Calu3 (cell line): ENCODE measurements around the gene KBTBD13. TPM values are rescaled to one million over a fixed set of nuclear protein-coding genes. Genes with fewer than 3 reads are reported as not detected.

ENCODE experiments used
- BruUV-seq: library from RNA; stranded (reverse); fragments of 400-500 nt; replicated peaks from 2 replicates; lab custom pipeline; 2021; lab: Mats Ljungman, UMichigan
- CTCF ChIA-PET: fragments of 300-600 bp; sonication (Branson Sonifier 250); formaldehyde crosslinking; loops from one replicate; lab custom pipeline; 2022; ENCODE audit warnings: antibody characterized with exemption; lab: Charles Lee
- DNase-seq: peaks from one replicate; pipeline ENCODE4 v3.0.0; 2022
- H3K27ac Mint-ChIP-seq: one replicate; pipeline ENCODE4 v1.8.0; 2022; ENCODE audit warnings: mixed read lengths; ENCODE audit not compliant: unreplicated experiment
- H3K27me3 Mint-ChIP-seq: one replicate; pipeline ENCODE4 v1.8.0; 2022; ENCODE audit warnings: mixed read lengths; ENCODE audit not compliant: unreplicated experiment
- H3K36me3 Mint-ChIP-seq: one replicate; pipeline ENCODE4 v1.8.0; 2022; ENCODE audit warnings: mild to moderate bottlenecking, moderate library complexity, mixed read lengths; ENCODE audit not compliant: insufficient read depth, unreplicated experiment
- H3K4me1 Mint-ChIP-seq: one replicate; pipeline ENCODE4 v1.8.0; 2022; ENCODE audit warnings: mild to moderate bottlenecking, low read depth, mixed read lengths; ENCODE audit not compliant: unreplicated experiment
- H3K4me3 Mint-ChIP-seq: one replicate; pipeline ENCODE4 v1.8.0; 2022; ENCODE audit warnings: mild to moderate bottlenecking, low read depth, moderate library complexity, mixed read lengths; ENCODE audit not compliant: unreplicated experiment
- H3K9me3 Mint-ChIP-seq: one replicate; pipeline ENCODE4 v1.8.0; 2022; ENCODE audit warnings: low read depth, mixed read lengths; ENCODE audit not compliant: unreplicated experiment
- intact Hi-C: fragments of 100-400 bp; cut with micrococcal nuclease; formaldehyde crosslinking; loops from one replicate; pipeline ENCODE4 v1.10.0; 2022; ENCODE audit not compliant: unreplicated experiment
- total RNA-seq: library from RNA; stranded (reverse); gene quantifications from 2 replicates; pipeline ENCODE4 v1.2.3, GENCODE V29; 2022
- TF ChIP-seq, protein P1 (sequence below): fragments of 200-600 bp; IDR thresholded peaks from one replicate; pipeline ENCODE4 v1.8.0; 2022; ENCODE audit warnings: antibody characterized with exemption; ENCODE audit not compliant: unreplicated experiment

The KBTBD13 gene
- total RNA-seq, 1 experiment from 2014 or later = not detected

DNA sequence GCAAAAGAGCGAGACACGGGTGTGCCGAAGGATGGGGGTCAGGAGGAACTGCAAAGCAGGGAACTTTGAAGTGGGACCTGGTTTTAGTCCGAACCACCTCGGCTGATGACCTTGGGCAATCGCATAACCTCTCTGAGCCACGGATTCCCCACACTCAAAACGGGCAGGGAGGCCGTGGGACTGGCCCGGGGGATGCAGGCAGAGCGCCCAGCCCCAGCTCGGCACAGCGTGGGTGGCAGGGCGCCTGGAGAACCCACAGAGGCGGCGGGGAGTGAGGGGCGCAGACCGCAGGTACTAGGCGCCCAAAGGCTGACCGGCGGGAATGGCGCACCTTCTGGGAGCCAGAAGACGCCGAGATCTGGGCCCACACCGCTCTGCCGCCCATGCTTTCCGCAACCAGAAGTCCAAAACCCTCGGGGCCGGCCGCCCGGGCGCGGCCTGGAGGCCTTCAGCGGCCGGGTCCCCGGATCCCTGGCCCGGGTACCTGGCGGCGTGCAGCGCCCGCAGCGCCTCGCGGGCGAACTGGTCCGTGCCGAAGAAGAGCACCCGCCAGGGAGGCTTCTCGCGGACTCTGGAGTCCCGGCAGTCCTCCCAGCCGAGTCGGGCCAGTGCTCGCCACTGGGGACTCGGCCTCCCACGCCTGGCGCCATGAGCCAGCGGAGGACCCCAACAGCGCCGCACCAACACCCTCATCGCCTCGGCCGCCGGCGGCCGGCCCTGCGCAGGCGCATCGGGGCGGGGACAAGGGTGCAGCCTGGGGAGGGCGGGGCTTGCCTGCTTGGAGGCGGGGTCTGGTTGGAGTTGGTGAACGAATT lies 47.4 kb upstream of the KBTBD13 start, which contains the start of gene MTFMT:
MTFMT (minus strand) TSS at position 719 of the 815 bp plus-strand sequence; CDS start at position 693, 26 bp downstream.
- Mint-ChIP-seq H3K4me3 (peak within 1 kb of the TSS; percentile 79), H3K27me3 (peaks cover 13% of the 10 kb centered on the region), H3K4me1 (peaks cover 19% of the 10 kb centered on the region), H3K9me3 (no peaks in the 10 kb centered on the region), H3K27ac (peak within 1 kb of the TSS; percentile 57), H3K36me3 (peaks cover 25% of the 10 kb centered on the region)
- TF ChIP-seq, protein P1, sequence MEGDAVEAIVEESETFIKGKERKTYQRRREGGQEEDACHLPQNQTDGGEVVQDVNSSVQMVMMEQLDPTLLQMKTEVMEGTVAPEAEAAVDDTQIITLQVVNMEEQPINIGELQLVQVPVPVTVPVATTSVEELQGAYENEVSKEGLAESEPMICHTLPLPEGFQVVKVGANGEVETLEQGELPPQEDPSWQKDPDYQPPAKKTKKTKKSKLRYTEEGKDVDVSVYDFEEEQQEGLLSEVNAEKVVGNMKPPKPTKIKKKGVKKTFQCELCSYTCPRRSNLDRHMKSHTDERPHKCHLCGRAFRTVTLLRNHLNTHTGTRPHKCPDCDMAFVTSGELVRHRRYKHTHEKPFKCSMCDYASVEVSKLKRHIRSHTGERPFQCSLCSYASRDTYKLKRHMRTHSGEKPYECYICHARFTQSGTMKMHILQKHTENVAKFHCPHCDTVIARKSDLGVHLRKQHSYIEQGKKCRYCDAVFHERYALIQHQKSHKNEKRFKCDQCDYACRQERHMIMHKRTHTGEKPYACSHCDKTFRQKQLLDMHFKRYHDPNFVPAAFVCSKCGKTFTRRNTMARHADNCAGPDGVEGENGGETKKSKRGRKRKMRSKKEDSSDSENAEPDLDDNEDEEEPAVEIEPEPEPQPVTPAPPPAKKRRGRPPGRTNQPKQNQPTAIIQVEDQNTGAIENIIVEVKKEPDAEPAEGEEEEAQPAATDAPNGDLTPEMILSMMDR = no peak
- BruUV-seq = no TSS peak
- intact Hi-C loops = no loop called here
- peak; percentile 96 for DNase-seq
- CTCF ChIA-PET = no interaction called here

DNA sequence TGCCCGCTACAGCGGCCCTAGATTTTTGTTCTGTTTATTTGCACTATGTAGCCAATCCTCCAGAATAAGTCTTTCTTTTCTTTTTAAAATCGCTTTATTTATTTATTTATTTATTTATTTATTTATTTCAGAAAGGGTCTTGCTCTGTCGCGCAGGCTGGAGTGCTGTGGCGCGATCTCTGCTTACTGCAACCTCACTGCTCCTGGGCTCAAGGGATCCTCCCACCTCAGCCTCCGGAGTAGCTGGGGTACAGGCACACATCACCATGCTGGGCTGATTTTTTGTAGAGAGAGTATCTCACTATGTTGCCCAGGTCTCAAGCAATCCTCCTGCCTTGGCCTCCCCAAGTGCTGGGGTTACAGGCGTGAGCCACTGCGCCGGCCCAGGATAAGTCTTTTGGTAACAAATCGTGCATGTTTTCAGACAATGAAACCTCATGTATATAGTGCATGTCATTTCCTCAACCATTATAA lies 46.8 kb upstream of the KBTBD13 start:
- peak overlapping the region; percentile 79 for H3K4me3 Mint-ChIP-seq
- intact Hi-C loops = loop anchor here (10.0 kb wide), 1 partner anchor 265 kb away; the partner anchor contains the start of gene RNU5A-1
- H3K36me3 Mint-ChIP-seq = peaks cover 20% of the 10 kb centered on the region
- TF ChIP-seq, protein P1 = no peak
- no TSS peak for BruUV-seq
- CTCF ChIA-PET = no interaction called here
- peaks cover 13% of the 10 kb centered on the region for H3K27me3 Mint-ChIP-seq
- no peak for DNase-seq
- H3K9me3 Mint-ChIP-seq = no peaks in the 10 kb centered on the region
- H3K27ac Mint-ChIP-seq = no peak overlapping the region
- H3K4me1 Mint-ChIP-seq = peaks cover 19% of the 10 kb centered on the region

DNA sequence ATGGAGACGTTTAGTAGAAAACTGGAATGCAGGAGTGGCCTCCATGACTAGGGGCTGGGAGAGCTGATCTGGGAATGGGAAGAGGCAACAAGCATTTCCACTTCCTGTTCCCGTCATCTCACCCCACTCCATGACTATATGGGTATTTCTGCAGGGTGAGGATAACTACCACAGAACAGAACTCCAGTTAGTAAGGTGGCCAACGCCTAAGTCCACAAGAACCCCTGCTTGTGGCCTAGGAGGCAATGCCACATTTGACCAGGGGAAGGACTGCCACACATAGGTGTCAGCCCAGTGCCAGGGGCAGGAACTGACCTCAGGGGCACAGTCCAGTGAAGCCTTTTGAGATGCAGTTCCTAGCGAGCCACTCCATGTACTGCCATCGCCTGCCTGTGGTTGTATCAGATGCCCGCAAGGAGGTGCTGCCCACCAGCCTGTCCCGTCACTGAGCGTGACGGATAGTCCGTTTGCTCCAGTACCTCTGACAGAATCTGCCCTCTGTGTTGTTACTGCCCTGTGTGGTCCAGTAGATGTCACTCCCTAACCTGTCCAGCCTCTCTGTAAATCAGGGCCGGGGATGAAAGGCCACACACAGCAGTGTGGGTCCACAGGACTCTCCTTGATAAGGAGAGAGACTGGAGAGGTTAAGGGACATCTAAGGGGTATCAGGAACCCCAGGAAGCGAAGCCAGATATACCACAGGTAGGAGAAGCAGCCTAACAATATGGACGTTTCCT lies 43.6 kb upstream of the KBTBD13 start:
- H3K27me3 Mint-ChIP-seq = peaks cover 13% of the 10 kb centered on the region
- H3K4me3 Mint-ChIP-seq = no peak overlapping the region
- H3K27ac Mint-ChIP-seq = no peak overlapping the region
- H3K9me3 Mint-ChIP-seq = no peaks in the 10 kb centered on the region
- DNase-seq = peak; percentile 73
- CTCF ChIA-PET = interaction anchor here (0.7 to 2.7 kb wide), 7 partner anchors 12 to 645 kb away, joined by 3 to 8 read pairs (median 3); partner anchors contain the start of genes SLC51B and TRIP4
- peaks cover 16% of the 10 kb centered on the region for H3K36me3 Mint-ChIP-seq
- intact Hi-C loops = loop anchor here (2.0 to 10.0 kb wide), 2 partner anchors 46 to 262 kb away; partner anchors contain the start of gene RNU5A-1
- TF ChIP-seq, protein P1 = peak; percentile 51
- no TSS peak for BruUV-seq
- peaks cover 17% of the 10 kb centered on the region for H3K4me1 Mint-ChIP-seq

DNA sequence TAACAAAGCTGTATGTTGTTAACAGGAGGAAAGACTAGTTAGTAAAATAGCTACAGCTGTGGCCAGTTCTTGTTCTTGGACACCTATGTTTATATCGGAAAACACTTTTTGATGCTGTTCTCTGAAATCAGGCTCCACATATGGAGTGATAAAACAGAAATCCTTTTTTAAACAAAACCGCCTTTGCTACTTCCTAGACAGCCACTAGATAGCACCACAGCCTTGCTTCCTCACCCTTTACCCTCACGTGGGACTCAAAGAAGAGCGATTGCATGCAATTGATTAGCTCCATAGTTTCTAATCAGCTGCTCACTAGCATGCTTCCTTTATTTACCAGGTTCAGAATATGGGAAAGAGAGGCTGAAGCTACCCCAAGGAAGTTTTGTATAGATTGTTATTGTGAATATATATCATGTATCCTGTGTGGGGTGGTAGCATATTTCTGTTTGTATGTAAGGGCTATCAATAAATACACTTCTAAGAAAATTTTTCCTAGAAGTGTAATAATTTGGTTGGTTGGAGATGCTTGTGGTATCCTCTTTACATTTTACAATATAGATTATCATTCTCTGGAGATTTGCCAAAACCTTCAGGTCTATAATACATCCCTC lies 42.8 kb upstream of the KBTBD13 start:
- no TSS peak for BruUV-seq
- TF ChIP-seq, protein P1 = peak; percentile 19
- intact Hi-C loops = loop anchor here (2.0 to 10.0 kb wide), 2 partner anchors 45 to 261 kb away; partner anchors contain the start of gene RNU5A-1

More for the DNA sequence above, 42.8 kb upstream of the KBTBD13 start:
- DNase-seq = no peak
- no peaks in the 10 kb centered on the region for H3K9me3 Mint-ChIP-seq
- H3K4me1 Mint-ChIP-seq = peaks cover 9% of the 10 kb centered on the region
- H3K4me3 Mint-ChIP-seq = no peak overlapping the region
- H3K36me3 Mint-ChIP-seq = peaks cover 8% of the 10 kb centered on the region
- CTCF ChIA-PET = interaction anchor here (0.6 to 2.7 kb wide), 10 partner anchors 11 to 646 kb away, joined by 3 to 9 read pairs (median 4); partner anchors contain the start of genes SLC51B and TRIP4
- H3K27me3 Mint-ChIP-seq = peaks cover 13% of the 10 kb centered on the region
- no peak overlapping the region for H3K27ac Mint-ChIP-seq
